Fibroblast of lung (primary cell): ENCODE measurements around the gene AMER2.

ENCODE experiments used
- EZH2 ChIP-seq: IDR thresholded peaks from 2 replicates; pipeline ENCODE4 v1.5.1; 2012; ENCODE audit warnings: low read length, control low read depth, mild to moderate bottlenecking; ENCODE audit errors: missing control alignments
- TF ChIP-seq, protein P1 (sequence below), 2 donors: IDR thresholded peaks in 1 of 2; conservative IDR thresholded peaks in 1 of 2; 1 replicate in 1 of 2; 2 replicates in 1 of 2; pipeline ENCODE4 v1.5.1; 2011 to 2012; ENCODE audit warnings: low read length in 2 of 2, control low read depth in 1 of 2, inconsistent platforms in 1 of 2, low read depth in 1 of 2, mild to moderate bottlenecking in 1 of 2

DNA sequence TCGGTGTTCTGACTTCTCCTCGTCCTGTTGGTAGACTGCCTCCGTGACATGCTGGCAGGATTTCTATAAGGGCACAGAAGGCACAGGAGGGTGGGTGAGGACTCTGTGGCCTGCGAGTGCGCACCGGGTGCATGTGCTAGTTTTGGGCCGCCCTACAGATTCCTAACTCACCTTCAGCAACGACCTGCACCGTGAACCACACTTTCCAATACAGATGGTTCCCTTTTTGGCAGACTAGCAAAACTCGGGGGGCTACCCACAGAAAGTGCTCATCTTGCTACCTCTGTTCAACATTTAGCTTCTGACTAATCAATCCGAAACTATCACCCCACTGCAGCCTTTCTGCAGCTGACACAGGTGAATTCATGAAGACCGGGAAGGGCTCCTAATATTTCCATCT is 14.1 kb upstream of the AMER2 start:
- TF ChIP-seq, protein P1, sequence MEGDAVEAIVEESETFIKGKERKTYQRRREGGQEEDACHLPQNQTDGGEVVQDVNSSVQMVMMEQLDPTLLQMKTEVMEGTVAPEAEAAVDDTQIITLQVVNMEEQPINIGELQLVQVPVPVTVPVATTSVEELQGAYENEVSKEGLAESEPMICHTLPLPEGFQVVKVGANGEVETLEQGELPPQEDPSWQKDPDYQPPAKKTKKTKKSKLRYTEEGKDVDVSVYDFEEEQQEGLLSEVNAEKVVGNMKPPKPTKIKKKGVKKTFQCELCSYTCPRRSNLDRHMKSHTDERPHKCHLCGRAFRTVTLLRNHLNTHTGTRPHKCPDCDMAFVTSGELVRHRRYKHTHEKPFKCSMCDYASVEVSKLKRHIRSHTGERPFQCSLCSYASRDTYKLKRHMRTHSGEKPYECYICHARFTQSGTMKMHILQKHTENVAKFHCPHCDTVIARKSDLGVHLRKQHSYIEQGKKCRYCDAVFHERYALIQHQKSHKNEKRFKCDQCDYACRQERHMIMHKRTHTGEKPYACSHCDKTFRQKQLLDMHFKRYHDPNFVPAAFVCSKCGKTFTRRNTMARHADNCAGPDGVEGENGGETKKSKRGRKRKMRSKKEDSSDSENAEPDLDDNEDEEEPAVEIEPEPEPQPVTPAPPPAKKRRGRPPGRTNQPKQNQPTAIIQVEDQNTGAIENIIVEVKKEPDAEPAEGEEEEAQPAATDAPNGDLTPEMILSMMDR (conservative IDR thresholded peaks at IDR 0.05 in 1 of 2, IDR thresholded peaks at IDR 0.05 in 1 of 2; ENCODE audit: low read depth in 1 of 2, low read length in 2 of 2) = no peak
- TF ChIP-seq EZH2 = no peak
